ENCODE data around the gene NHERF2. TPM values are rescaled to one million over a fixed set of nuclear protein-coding genes. Genes with fewer than 3 reads are reported as not detected.

NHERF2 gene
- total RNA-seq, 3 donors from 2014 or later, result 54.5 to 65.4 (median 60.0) TPM

- no peak for ATAC-seq
- intact Hi-C loops (cut with DNase I, micrococcal nuclease), result no loop called here
- no peaks in the 10 kb centered on the region for H3K4me1 ChIP-seq (ENCODE audit: low read depth)
Observed at GRCh38 chr16:2061526-2061925, 34.8 kb downstream of the NHERF2 start.

GRCh38 chr16:2062801-2063200 lies 36.1 kb downstream of the NHERF2 start:
- intact Hi-C loops (cut with DNase I, micrococcal nuclease), result no loop called here
- Histone ChIP-seq H3K36me3 (ENCODE audit: low read depth) (peaks cover 10% of the 10 kb centered on the region), H3K9me3 (no peaks in the 10 kb centered on the region), H3K4me3 (no peak overlapping the region), H3K4me1 (ENCODE audit: low read depth) (no peaks in the 10 kb centered on the region)
- DNase-seq (no peak), ATAC-seq (no peak)
- TF ChIP-seq CTCF (IDR thresholded peaks at IDR 0.05), result no peak

More at GRCh38 chr16:2061526-2061925, 34.8 kb downstream of the NHERF2 start:
- DNase-seq, result no peak
- Histone ChIP-seq H3K36me3 (ENCODE audit: low read depth) (peaks cover 10% of the 10 kb centered on the region), H3K9me3 (no peaks in the 10 kb centered on the region), H3K4me3 (no peak overlapping the region)
- no peak for TF ChIP-seq CTCF (IDR thresholded peaks at IDR 0.05)

- Histone ChIP-seq H3K4me3 (no peak overlapping the region), H3K9me3 (no peaks in the 10 kb centered on the region), H3K36me3 (ENCODE audit: low read depth) (peaks cover 10% of the 10 kb centered on the region), H3K4me1 (ENCODE audit: low read depth) (no peaks in the 10 kb centered on the region)
- intact Hi-C loops (cut with DNase I, micrococcal nuclease), result no loop called here
- DNase-seq, result no peak
- no peak for TF ChIP-seq CTCF (IDR thresholded peaks at IDR 0.05)
- peak; percentile 17 for ATAC-seq
Observed at GRCh38 chr16:2063861-2064260, 37.2 kb downstream of the NHERF2 start.

- TF ChIP-seq CTCF (IDR thresholded peaks at IDR 0.05), result no peak
- no peak for ATAC-seq
Observed at GRCh38 chr16:2064368-2064945, 37.8 kb downstream of the NHERF2 start.

GRCh38 chr16:2066139-2066538 lies 39.4 kb downstream of the NHERF2 start:
- Histone ChIP-seq H3K36me3 (ENCODE audit: low read depth) (peaks cover 6% of the 10 kb centered on the region), H3K4me3 (no peak overlapping the region)

More at GRCh38 chr16:2064368-2064945, 37.8 kb downstream of the NHERF2 start:
- no peaks in the 10 kb centered on the region for H3K4me1 ChIP-seq (ENCODE audit: low read depth)
- H3K36me3 ChIP-seq (ENCODE audit: low read depth), result peaks cover 10% of the 10 kb centered on the region
- no peaks in the 10 kb centered on the region for H3K9me3 ChIP-seq
- intact Hi-C loops (cut with DNase I, micrococcal nuclease), result no loop called here
- no peak for DNase-seq
- no peak overlapping the region for H3K4me3 ChIP-seq

More at GRCh38 chr16:2066139-2066538, 39.4 kb downstream of the NHERF2 start:
- Histone ChIP-seq H3K4me1 (ENCODE audit: low read depth) (no peaks in the 10 kb centered on the region), H3K9me3 (no peaks in the 10 kb centered on the region)
- intact Hi-C loops (cut with DNase I, micrococcal nuclease), result no loop called here
- DNase-seq (no peak), ATAC-seq (no peak)
- no peak for TF ChIP-seq CTCF (IDR thresholded peaks at IDR 0.05)
